ENCODE data around the gene RTN4. TPM values are rescaled to one million over a fixed set of nuclear protein-coding genes. Genes with fewer than 3 reads are reported as not detected.

The RTN4 gene
- total RNA-seq, 1 experiment from 2014 or later, result 236 TPM

DNA sequence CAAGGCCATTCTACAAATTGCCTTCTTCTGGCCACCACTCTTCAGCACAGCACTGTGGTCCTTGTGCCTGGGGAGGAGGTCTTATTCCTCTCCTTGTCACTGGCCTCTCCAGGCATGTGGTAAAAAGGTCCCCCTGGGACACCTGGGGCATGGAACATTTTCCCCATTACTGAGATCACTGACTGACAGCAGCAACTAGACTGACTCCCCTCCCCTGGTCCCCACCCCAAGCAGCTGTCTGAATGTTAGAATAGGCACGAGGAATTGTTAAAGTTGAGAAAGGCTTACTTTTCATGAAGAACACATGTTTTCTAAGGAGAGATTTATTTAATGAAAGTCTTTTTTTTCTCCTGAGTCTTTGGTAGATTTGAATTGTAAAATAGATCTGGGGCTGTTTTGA is 39.5 kb upstream of the RTN4 start:
- Mint-ChIP-seq H3K27me3 (ENCODE audit: insufficient read depth, unreplicated experiment) (no peaks in the 10 kb centered on the region), H3K4me3 (ENCODE audit: unreplicated experiment) (no peak overlapping the region), H3K36me3 (ENCODE audit: insufficient read depth, unreplicated experiment) (peaks cover 6% of the 10 kb centered on the region), H3K4me1 (ENCODE audit: low read depth, unreplicated experiment) (peaks cover 20% of the 10 kb centered on the region), H3K9me3 (ENCODE audit: unreplicated experiment) (peaks cover 10% of the 10 kb centered on the region), H3K27ac (ENCODE audit: unreplicated experiment) (no peak overlapping the region)
- Histone ChIP-seq H3K9me3 (no peaks in the 10 kb centered on the region), H3K4me3 (ENCODE audit: low read depth, low read length) (no peak overlapping the region), H3K4me1 (no peaks in the 10 kb centered on the region), H3K27me3 (replicated peaks; ENCODE audit: control insufficient read depth, insufficient read depth, low read length) (no peaks in the 10 kb centered on the region), H3K36me3 (ENCODE audit: control insufficient read depth, insufficient read depth, low read length) (no peaks in the 10 kb centered on the region)
- ChIA-PET CTCF (no interaction called here), POLR2A (no interaction called here)
- TF ChIP-seq CTCF (IDR thresholded peaks at IDR 0.05; ENCODE audit: insufficient read depth in 1 of 2, low read depth in 1 of 2, low read length in 1 of 2, severe bottlenecking in 1 of 2, unreplicated experiment in 1 of 2), result no peak
- BruUV-seq (replicated peaks), result no TSS peak
- intact Hi-C loops (cut with micrococcal nuclease; ENCODE audit: unreplicated experiment), result no loop called here
- no peak for DNase-seq

- H3K36me3 Mint-ChIP-seq (ENCODE audit: insufficient read depth, unreplicated experiment), result peaks cover 6% of the 10 kb centered on the region
- ChIA-PET CTCF (interaction anchor here (0.7 kb wide), 1 partner anchor 18 kb away, joined by 3 read pairs; no protein-coding TSS in a partner anchor), POLR2A (no interaction called here)
- no TSS peak for BruUV-seq (replicated peaks)
- intact Hi-C loops (cut with micrococcal nuclease; ENCODE audit: unreplicated experiment), result no loop called here
- peak in 1 of 2 experiments; percentile 2 for TF ChIP-seq CTCF (IDR thresholded peaks at IDR 0.05; ENCODE audit: insufficient read depth in 1 of 2, low read depth in 1 of 2, low read length in 1 of 2, severe bottlenecking in 1 of 2, unreplicated experiment in 1 of 2)
- no peak for DNase-seq
- H3K4me3 ChIP-seq (ENCODE audit: low read depth, low read length), result no peak overlapping the region
- no peaks in the 10 kb centered on the region for H3K4me1 ChIP-seq
- no peaks in the 10 kb centered on the region for H3K9me3 ChIP-seq
- H3K27me3 Mint-ChIP-seq (ENCODE audit: insufficient read depth, unreplicated experiment), result no peaks in the 10 kb centered on the region
- no peak overlapping the region for H3K27ac Mint-ChIP-seq (ENCODE audit: unreplicated experiment)
- peaks cover 20% of the 10 kb centered on the region for H3K4me1 Mint-ChIP-seq (ENCODE audit: low read depth, unreplicated experiment)
- H3K36me3 ChIP-seq (ENCODE audit: control insufficient read depth, insufficient read depth, low read length), result no peaks in the 10 kb centered on the region
- peaks cover 10% of the 10 kb centered on the region for H3K9me3 Mint-ChIP-seq (ENCODE audit: unreplicated experiment)
- H3K4me3 Mint-ChIP-seq (ENCODE audit: unreplicated experiment), result no peak overlapping the region
- H3K27me3 ChIP-seq (replicated peaks; ENCODE audit: control insufficient read depth, insufficient read depth, low read length), result no peaks in the 10 kb centered on the region
These were observed 38.1 kb upstream of the RTN4 start for GRCh38 chr2:55088400-55088799.

DNA sequence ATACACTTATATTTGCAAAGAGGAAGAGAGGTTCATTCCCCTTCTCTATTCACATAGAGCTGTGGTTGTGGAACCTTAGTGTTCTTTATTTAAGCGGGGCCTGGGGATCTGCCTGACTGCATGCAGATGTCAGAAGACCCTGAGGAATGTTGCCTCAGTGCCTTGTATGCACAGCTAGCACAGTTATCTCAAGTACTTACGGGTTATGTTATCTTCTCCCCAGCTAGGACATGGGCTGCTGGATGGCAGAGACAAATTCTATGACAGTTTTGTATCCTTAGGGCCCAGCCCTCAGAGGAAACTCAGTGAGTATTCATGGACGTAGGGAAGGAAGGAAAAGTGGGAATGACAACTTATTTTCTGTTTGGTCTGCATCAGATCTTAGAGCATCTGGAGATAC is 37.7 kb upstream of the RTN4 start:
- H3K27ac Mint-ChIP-seq (ENCODE audit: unreplicated experiment), result no peak overlapping the region

More for the DNA sequence above, 37.7 kb upstream of the RTN4 start:
- ChIA-PET CTCF (interaction anchor here (0.7 kb wide), 1 partner anchor 17 kb away, joined by 3 read pairs; no protein-coding TSS in a partner anchor), POLR2A (no interaction called here)
- TF ChIP-seq CTCF (IDR thresholded peaks at IDR 0.05; ENCODE audit: insufficient read depth in 1 of 2, low read depth in 1 of 2, low read length in 1 of 2, severe bottlenecking in 1 of 2, unreplicated experiment in 1 of 2), result no peak
- no peak for DNase-seq
- no TSS peak for BruUV-seq (replicated peaks)
- H3K9me3 Mint-ChIP-seq (ENCODE audit: unreplicated experiment), result peaks cover 10% of the 10 kb centered on the region
- no peaks in the 10 kb centered on the region for H3K4me1 ChIP-seq
- no peaks in the 10 kb centered on the region for H3K27me3 ChIP-seq (replicated peaks; ENCODE audit: control insufficient read depth, insufficient read depth, low read length)
- H3K4me1 Mint-ChIP-seq (ENCODE audit: low read depth, unreplicated experiment), result peaks cover 20% of the 10 kb centered on the region
- intact Hi-C loops (cut with micrococcal nuclease; ENCODE audit: unreplicated experiment), result no loop called here
- H3K4me3 ChIP-seq (ENCODE audit: low read depth, low read length), result no peak overlapping the region
- H3K36me3 Mint-ChIP-seq (ENCODE audit: insufficient read depth, unreplicated experiment), result peaks cover 6% of the 10 kb centered on the region
- H3K27me3 Mint-ChIP-seq (ENCODE audit: insufficient read depth, unreplicated experiment), result no peaks in the 10 kb centered on the region
- no peaks in the 10 kb centered on the region for H3K36me3 ChIP-seq (ENCODE audit: control insufficient read depth, insufficient read depth, low read length)
- no peaks in the 10 kb centered on the region for H3K9me3 ChIP-seq
- H3K4me3 Mint-ChIP-seq (ENCODE audit: unreplicated experiment), result no peak overlapping the region
